GM12878 (cell line): Measurements from ENCODE around the gene EEPD1.

Source experiments
- POLR2A ChIP-seq: IDR thresholded peaks from 2 replicates; pipeline ENCODE4 v1.6.1; 2011; ENCODE audit warnings: low read depth, mild to moderate bottlenecking, low read length
- RAD21 ChIP-seq: IDR thresholded peaks from 2 replicates; pipeline ENCODE4 v1.6.1; 2011; ENCODE audit warnings: mild to moderate bottlenecking, low read depth, low read length, moderate library complexity; ENCODE audit not compliant: insufficient read depth
- REST ChIP-seq: IDR thresholded peaks from 2 replicates; pipeline ENCODE4 v1.6.1; 2012; ENCODE audit warnings: mild to moderate bottlenecking, low read depth, low read length
- TF ChIP-seq, protein P1 (sequence below), 3 experiments: IDR thresholded peaks in 2 of 3; conservative IDR thresholded peaks in 1 of 3; 2 replicates each; pipeline ENCODE4 v1.5.1; 2011; ENCODE audit warnings: low read depth in 3 of 3, low read length in 3 of 3, mild to moderate bottlenecking in 3 of 3, control low read depth in 2 of 3, moderate library complexity in 2 of 3, inconsistent platforms in 1 of 3, mixed read lengths in 1 of 3; ENCODE audit not compliant: control insufficient read depth in 2 of 3, insufficient read depth in 1 of 3; ENCODE audit errors: extremely low read depth in 1 of 3

DNA sequence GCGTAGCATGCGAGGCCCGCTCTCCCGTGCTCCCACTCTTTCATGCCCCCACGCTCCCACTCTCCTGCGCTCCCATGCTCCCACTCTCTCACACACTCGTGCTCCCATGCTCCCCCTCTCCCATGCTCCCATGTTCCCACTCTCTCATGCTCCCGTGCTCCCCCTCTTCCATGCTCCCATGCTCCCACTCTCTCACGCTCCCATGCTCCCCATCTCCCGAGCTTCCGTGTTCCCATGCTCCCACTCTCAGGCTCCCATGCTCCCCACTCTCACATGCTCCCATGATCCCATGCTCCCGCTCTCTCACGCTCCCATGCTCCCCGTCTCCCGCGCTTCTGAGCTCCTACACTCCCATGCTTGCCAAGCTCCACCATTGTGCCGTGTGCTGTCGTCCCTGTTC lies 152.2 kb downstream of the EEPD1 start:
- TF ChIP-seq REST (no peak), POLR2A (no peak), RAD21 (no peak)
- TF ChIP-seq, protein P1, sequence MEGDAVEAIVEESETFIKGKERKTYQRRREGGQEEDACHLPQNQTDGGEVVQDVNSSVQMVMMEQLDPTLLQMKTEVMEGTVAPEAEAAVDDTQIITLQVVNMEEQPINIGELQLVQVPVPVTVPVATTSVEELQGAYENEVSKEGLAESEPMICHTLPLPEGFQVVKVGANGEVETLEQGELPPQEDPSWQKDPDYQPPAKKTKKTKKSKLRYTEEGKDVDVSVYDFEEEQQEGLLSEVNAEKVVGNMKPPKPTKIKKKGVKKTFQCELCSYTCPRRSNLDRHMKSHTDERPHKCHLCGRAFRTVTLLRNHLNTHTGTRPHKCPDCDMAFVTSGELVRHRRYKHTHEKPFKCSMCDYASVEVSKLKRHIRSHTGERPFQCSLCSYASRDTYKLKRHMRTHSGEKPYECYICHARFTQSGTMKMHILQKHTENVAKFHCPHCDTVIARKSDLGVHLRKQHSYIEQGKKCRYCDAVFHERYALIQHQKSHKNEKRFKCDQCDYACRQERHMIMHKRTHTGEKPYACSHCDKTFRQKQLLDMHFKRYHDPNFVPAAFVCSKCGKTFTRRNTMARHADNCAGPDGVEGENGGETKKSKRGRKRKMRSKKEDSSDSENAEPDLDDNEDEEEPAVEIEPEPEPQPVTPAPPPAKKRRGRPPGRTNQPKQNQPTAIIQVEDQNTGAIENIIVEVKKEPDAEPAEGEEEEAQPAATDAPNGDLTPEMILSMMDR (IDR thresholded peaks at IDR 0.05 in 2 of 3, conservative IDR thresholded peaks at IDR 0.05 in 1 of 3; ENCODE audit: control insufficient read depth in 2 of 3, extremely low read depth in 1 of 3, insufficient read depth in 1 of 3, low read depth in 3 of 3, low read length in 3 of 3) = no peak
